Astrocyte of the cerebellum (primary cell): ENCODE data around the gene IMMP2L.
"Not testable (repeated sequence)": the region's sequence is repeated elsewhere in the genome, so short reads cannot be mapped to it uniquely, and the experiment has no call there.

Source experiments
- DNase-seq: peaks from one replicate; pipeline ENCODE4 v3.0.0-alpha.2; 2011; ENCODE audit warnings: low read depth
- H3K4me3 ChIP-seq: 2 replicates; pipeline ENCODE4 v1.5.1; 2011; ENCODE audit warnings: mild to moderate bottlenecking, low read depth, low read length, moderate library complexity
- in situ Hi-C: cut with HindIII; loops from 2 replicates; pipeline ENCODE4 v1.10.0; 2017; ENCODE audit warnings: low sequenced_read_pairs
- TF ChIP-seq, protein P1 (sequence below): IDR thresholded peaks from 2 replicates; pipeline ENCODE4 v1.5.1; 2012; ENCODE audit warnings: low read length, low read depth, moderate library complexity, mild to moderate bottlenecking; ENCODE audit errors: missing control alignments

The IMMP2L gene

DNA sequence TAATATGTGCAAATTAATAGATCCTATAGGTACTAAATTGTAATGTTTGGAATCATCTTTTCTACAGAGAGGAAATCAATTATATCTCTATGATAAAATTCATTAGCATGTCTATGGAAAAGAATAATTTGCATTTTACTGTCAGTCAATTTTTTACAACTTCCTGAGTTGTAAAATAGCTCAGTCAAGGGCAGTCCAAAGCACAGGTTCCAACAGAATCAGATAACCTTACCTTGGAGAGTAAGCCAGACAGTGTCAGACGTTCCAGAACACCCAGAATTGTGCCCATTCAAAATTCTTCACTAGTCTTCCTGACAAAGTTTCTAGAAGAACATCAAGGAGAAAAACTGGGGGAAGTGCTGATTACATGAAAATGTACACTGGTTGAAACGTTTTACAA is 31.1 kb upstream of the IMMP2L start:
- in situ Hi-C loops = no loop called here
- H3K4me3 ChIP-seq = no peak overlapping the region
- no peak for DNase-seq
- TF ChIP-seq, protein P1, sequence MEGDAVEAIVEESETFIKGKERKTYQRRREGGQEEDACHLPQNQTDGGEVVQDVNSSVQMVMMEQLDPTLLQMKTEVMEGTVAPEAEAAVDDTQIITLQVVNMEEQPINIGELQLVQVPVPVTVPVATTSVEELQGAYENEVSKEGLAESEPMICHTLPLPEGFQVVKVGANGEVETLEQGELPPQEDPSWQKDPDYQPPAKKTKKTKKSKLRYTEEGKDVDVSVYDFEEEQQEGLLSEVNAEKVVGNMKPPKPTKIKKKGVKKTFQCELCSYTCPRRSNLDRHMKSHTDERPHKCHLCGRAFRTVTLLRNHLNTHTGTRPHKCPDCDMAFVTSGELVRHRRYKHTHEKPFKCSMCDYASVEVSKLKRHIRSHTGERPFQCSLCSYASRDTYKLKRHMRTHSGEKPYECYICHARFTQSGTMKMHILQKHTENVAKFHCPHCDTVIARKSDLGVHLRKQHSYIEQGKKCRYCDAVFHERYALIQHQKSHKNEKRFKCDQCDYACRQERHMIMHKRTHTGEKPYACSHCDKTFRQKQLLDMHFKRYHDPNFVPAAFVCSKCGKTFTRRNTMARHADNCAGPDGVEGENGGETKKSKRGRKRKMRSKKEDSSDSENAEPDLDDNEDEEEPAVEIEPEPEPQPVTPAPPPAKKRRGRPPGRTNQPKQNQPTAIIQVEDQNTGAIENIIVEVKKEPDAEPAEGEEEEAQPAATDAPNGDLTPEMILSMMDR = no peak

DNA sequence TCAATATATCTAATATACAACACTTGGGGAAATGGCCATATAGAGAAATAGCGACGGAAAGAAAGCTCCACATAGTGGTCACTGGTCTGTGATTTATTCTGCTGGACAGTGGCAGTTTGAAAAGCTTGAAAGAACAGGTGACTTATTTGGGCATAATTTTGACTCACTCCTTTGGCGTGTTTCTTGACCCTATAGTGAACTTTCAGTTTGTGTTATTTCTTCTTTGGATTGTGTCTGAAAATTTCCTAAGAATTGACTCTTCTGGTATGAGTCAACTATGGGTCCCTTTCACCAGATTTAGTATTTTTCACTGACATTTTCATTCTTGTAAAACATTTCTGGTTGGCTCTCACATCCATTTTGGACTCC is 25.8 kb upstream of the IMMP2L start:
- no peak for DNase-seq
- TF ChIP-seq, protein P1 = no peak
- in situ Hi-C loops = no loop called here
- H3K4me3 ChIP-seq = no peak overlapping the region

DNA sequence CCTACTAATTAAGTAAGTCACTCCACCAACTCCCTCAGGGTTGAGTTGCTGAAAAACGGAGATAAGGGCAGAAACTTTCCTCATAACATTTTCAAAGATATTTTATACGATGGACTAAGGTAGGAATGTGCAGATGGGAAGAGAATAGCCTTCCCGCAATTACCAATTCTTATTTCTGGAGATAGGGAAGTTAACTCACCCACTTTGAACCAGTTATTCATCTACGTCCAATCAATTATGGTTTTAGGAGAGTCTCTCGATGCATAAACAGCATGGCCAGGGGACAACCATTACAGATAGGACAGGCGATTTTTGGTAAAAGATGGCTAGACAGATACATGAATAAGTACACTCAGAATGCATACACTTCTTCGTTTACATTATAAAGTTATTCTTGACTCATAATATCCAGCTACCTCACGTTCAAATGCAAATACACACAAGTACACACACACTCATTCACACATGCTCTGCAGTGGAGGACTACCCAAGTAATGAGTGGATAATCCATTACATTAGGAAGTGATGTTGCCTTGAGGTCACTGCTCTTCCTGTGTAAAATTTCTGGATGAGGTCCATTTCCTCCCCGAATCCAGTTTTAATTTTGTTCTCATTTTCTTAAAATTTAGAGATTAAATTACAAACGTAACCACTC is 25.2 kb upstream of the IMMP2L start:
- no peak overlapping the region for H3K4me3 ChIP-seq
- in situ Hi-C loops = no loop called here

DNA sequence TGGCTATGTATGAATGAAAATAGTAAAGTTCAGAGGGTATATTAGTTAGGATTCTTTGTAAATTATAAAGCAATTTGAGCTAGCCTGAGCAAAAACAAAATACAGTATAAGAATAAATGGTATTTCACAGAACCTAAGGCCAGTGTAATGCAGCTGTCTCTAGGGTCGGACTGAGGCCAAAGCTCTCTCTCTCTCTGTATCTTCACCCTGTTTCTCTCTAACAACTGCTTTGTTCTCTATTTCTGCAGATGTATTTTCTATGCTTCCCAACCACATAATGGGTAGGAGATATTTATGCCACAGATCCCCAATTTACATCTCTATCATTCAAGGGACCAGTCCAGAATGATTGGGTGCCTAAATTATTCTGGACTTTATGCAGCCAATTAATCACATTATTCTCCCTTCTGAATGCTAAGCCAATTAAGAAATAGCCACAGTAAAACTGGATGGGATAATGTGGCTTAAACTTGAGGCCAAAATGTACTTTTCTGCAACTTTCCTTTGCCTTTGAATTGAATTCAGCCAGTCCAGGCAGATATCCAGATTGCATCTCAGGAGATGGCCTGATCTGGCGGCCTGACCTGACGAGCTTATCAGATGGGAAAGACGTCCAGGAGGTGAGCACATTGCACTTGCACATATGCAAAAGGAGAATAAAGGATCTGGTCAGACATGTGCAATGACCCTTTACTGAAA is 24.6 kb upstream of the IMMP2L start:
- DNase-seq = no peak
- TF ChIP-seq, protein P1 = no peak
- in situ Hi-C loops = no loop called here
- H3K4me3 ChIP-seq = no peak overlapping the region

More for the DNA sequence above, 25.2 kb upstream of the IMMP2L start:
- no peak for DNase-seq
- TF ChIP-seq, protein P1 = no peak

DNA sequence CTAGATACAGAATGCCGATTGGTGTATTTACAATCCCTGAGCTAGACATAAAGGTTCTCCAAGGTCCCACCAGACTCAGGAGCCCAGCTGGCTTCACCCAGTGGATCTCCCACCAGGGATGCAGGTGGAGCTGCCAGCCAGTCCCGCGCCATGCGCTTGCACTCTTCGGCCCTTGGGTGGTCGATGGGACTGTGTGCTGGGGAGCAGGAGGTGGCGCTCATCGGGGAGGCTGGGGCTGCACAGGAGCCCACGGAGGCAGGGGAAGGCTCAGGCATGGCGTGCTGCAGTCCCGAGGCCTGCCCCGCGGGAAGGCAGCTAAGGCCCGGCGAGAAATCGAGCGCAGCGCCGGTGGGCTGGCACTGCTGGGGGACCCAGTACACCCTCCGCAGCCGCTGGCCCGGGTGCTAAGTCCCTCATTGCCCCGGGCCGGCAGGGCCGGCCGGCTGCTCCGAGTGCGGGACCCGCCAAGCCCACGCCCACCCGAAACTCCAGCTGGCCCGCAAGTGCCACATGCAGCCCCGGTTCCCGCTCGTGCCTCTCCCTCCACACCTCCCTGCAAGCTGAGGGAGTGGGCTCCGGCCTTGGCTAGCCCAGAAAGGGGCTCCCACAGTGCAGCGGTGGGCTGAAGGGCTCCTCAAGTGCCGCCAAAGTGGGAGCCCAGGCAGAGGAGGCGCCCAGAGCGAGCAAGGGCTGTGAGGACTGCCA is 19.6 kb upstream of the IMMP2L start:
- H3K4me3 ChIP-seq, in situ Hi-C loops, DNase-seq: not testable (repeated sequence)

DNA sequence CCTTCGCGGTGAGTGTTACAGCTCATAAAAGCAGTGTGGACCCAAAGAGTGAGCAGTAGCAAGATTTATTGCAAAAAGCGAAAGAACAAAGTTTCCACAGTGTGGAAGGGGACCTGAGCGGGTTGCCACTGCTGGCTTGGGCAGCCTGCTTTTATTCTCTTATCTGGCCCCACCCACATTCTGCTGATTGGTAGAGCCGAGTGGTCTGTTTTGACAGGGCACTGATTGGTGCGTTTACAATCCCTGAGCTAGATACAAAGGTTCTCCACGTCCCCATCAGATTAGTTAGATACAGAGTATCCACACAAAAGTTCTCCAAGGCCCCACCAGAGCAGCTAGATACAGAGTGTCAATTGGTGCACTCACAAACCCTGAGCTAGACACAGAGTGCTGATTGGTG is 18.9 kb upstream of the IMMP2L start:
- DNase-seq, in situ Hi-C loops: not testable (repeated sequence)

DNA sequence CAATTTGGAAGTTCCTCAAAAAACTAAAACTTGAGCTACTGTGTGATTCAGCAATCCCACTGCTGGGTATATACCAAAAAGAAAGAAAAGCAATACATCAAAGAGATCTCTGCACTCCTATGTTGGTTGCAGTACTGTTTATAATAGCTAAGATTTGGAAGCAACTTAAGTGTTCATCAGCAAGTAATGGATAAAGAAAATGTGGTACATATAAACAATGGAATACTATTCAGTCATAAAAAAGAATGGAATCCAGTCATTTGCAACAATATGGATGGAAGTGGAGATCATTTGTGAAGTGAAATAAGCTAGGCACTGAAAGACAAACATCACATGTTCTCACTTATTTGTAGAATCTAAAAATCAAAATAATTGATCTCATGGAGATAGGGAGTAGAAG is 16.5 kb upstream of the IMMP2L start:
- no peak overlapping the region for H3K4me3 ChIP-seq
- TF ChIP-seq, protein P1 = no peak
- DNase-seq = no peak
- in situ Hi-C loops = no loop called here

More for the DNA sequence above, 18.9 kb upstream of the IMMP2L start:
- not testable (repeated sequence) for H3K4me3 ChIP-seq
